Prostate gland (tissue), 1 donor: ENCODE data around the gene HP.

ENCODE experiments used
- POLR2A ChIP-seq: fragments of 450-650 bp; IDR thresholded peaks from one replicate; pipeline ENCODE4 v1.6.1; 2016; ENCODE audit warnings: antibody characterized with exemption, mild to moderate bottlenecking
- POLR2AphosphoS5 ChIP-seq: sonication (generic); formaldehyde crosslinking; IDR thresholded peaks from one replicate; pipeline ENCODE4 v1.6.1; 2017; ENCODE audit warnings: antibody characterized with exemption

- no peak for TF ChIP-seq POLR2AphosphoS5
- no peak for TF ChIP-seq POLR2A
Measured at GRCh38 chr16:72043058-72043457, 11.2 kb upstream of the HP start.
